Esophagus muscularis mucosa (tissue), 4 donors: ENCODE data around the gene IFT20. TPM values are rescaled to one million over a fixed set of nuclear protein-coding genes. Genes with fewer than 3 reads are reported as not detected.

Experiments used
- DNase-seq: peaks from one replicate; pipeline ENCODE4 v3.0.0-alpha.2; 2017; ENCODE audit errors: extremely low spot score
- H3K27ac ChIP-seq, 4 donors: fragments of 200-600 bp; sonication (generic); replicated peaks in 1 of 4; 1 replicate in 3 of 4; 2 replicates in 1 of 4; pipeline ENCODE4 v1.5.1; 2016 to 2019; ENCODE audit warnings: mild to moderate bottlenecking in 1 of 4
- H3K27me3 ChIP-seq, 4 donors: fragments of 200-600 bp; sonication (generic); one replicate each; pipeline versions ENCODE4 v1.5.1 to v1.6.0; 2016 to 2019
- H3K36me3 ChIP-seq, 4 donors: fragments of 200-600 bp; sonication (generic); one replicate each; pipeline ENCODE4 v1.5.1; 2016 to 2019
- H3K4me1 ChIP-seq, 4 donors: fragments of 200-600 bp; sonication (generic); one replicate each; pipeline ENCODE4 v1.5.1; 2016 to 2019
- H3K4me3 ChIP-seq, 4 donors: fragments of 200-600 bp; sonication (generic); 1 replicate in 2 of 4; 2 replicates in 2 of 4; pipeline ENCODE4 v1.5.1; 2016 to 2019; ENCODE audit warnings: mild to moderate bottlenecking in 4 of 4, moderate library complexity in 1 of 4
- H3K9me3 ChIP-seq, 4 donors: fragments of 200-600 bp; sonication (generic); 1 replicate in 3 of 4; 2 replicates in 1 of 4; pipeline ENCODE4 v1.5.1; 2016 to 2019
- CTCF ChIP-seq, 3 experiments: fragments of 200-600 bp in 2 of 3; fragments of 450-650 bp in 1 of 3; sonication (generic) in 2 of 3; IDR thresholded peaks; one replicate each; pipeline ENCODE4 v1.5.1; 2017 to 2019; ENCODE audit warnings: antibody characterized with exemption in 3 of 3, mild to moderate bottlenecking in 2 of 3, moderate library complexity in 1 of 3
- EP300 ChIP-seq: sonication (generic); formaldehyde crosslinking; IDR thresholded peaks from one replicate; pipeline ENCODE4 v1.6.1; 2017; ENCODE audit warnings: antibody characterized with exemption
- POLR2A ChIP-seq: fragments of 450-650 bp; IDR thresholded peaks from one replicate; pipeline ENCODE4 v1.6.1; 2017; ENCODE audit warnings: antibody characterized with exemption, moderate library complexity, mild to moderate bottlenecking, low read depth
- POLR2AphosphoS5 ChIP-seq, 2 donors: sonication (generic); formaldehyde crosslinking; IDR thresholded peaks; one replicate each; pipeline ENCODE4 v1.6.1; 2017; ENCODE audit warnings: antibody characterized with exemption in 2 of 2
- WGBS: methylation state at CpG from one replicate; pipeline ENCODE4 v1.1.5; 2018; 5-methylcytosine and 5-hydroxymethylcytosine counted together
- intact Hi-C: fragments of 100-400 bp; cut with DNase I; formaldehyde crosslinking; loops from one replicate; pipeline ENCODE4 v1.15.1; 2023
- total RNA-seq, 4 donors: library from RNA; depleted of rRNA; stranded (reverse); fragments of >200 nt; gene quantifications; one replicate each; pipeline versions ENCODE4 v1.1.0 to v1.2.1, GENCODE V29; 2016

Gene IFT20
- total RNA-seq, 4 donors from 2014 or later, result 41.3 to 63.5 (median 47.0) TPM

DNA sequence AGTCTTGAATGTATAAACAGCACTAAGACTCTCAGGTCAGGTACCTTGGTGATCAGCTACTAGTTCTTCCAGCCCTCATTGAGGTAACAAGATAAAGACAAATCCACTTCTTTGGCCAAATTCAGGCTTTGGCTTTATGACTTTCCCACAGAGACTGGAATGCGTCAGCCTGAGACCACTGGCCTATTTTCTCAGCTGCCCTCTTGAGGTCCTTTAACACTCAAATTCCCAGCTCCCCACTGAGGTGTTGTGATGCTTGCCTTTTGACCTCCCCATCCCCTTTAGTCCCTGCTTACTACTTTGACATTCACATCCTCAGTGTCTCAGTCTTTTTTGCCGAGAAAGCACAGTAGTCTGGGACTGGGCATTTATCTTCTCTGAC is 10.9 kb upstream of the IFT20 start:
- no peak for TF ChIP-seq CTCF (IDR thresholded peaks at IDR 0.05)
- no peak for TF ChIP-seq EP300
- no peak for TF ChIP-seq POLR2AphosphoS5 (IDR thresholded peaks at IDR 0.05)
- no peak for TF ChIP-seq POLR2A

GRCh38 chr17:28345419-28346198 is 10.3 kb upstream of the IFT20 start:
- no peak for DNase-seq
- 81% methylated on average over 9 of the region's 13 CpGs for WGBS
- intact Hi-C loops, result no loop called here

More for the DNA sequence above, 10.9 kb upstream of the IFT20 start:
- Histone ChIP-seq H3K4me3 (no peak overlapping the region), H3K27ac (no peak overlapping the region), H3K4me1 (peaks cover 9 to 17% (median 12%) of the 10 kb centered on the region in 4 donors), H3K27me3 (no peaks in the 10 kb centered on the region), H3K36me3 (peaks cover 60 to 100% (median 98%) of the 10 kb centered on the region in 4 donors), H3K9me3 (no peaks in the 10 kb centered on the region)
- no peak for DNase-seq
- WGBS, result 74% methylated on average over 2 of the region's 2 CpGs
- intact Hi-C loops, result no loop called here

GRCh38 chr17:28344435-28344901 is 9.2 kb upstream of the IFT20 start:
- Histone ChIP-seq H3K36me3 (peaks cover 66 to 100% (median 99%) of the 10 kb centered on the region in 4 donors), H3K4me3 (no peak overlapping the region), H3K27ac (no peak overlapping the region), H3K9me3 (no peaks in the 10 kb centered on the region), H3K27me3 (no peaks in the 10 kb centered on the region), H3K4me1 (peaks cover 9 to 28% (median 20%) of the 10 kb centered on the region in 4 donors)
- intact Hi-C loops, result no loop called here
- TF ChIP-seq POLR2A (no peak), EP300 (no peak), POLR2AphosphoS5 (IDR thresholded peaks at IDR 0.05) (no peak), CTCF (IDR thresholded peaks at IDR 0.05) (no peak)
- 83% methylated on average over 9 of the region's 19 CpGs for WGBS
- no peak for DNase-seq

More at GRCh38 chr17:28345419-28346198, 10.3 kb upstream of the IFT20 start:
- Histone ChIP-seq H3K36me3 (peaks cover 60 to 100% (median 98%) of the 10 kb centered on the region in 4 donors), H3K4me1 (peaks cover 9 to 17% (median 12%) of the 10 kb centered on the region in 4 donors), H3K9me3 (no peaks in the 10 kb centered on the region), H3K27ac (no peak overlapping the region), H3K4me3 (no peak overlapping the region), H3K27me3 (no peaks in the 10 kb centered on the region)
- TF ChIP-seq POLR2AphosphoS5 (IDR thresholded peaks at IDR 0.05) (no peak), EP300 (no peak), CTCF (IDR thresholded peaks at IDR 0.05) (no peak), POLR2A (no peak)

GRCh38 chr17:28344011-28344410 is 8.7 kb upstream of the IFT20 start:
- Histone ChIP-seq H3K4me3 (no peak overlapping the region), H3K9me3 (no peaks in the 10 kb centered on the region), H3K36me3 (peaks cover 67 to 99% (median 98%) of the 10 kb centered on the region in 4 donors), H3K27me3 (no peaks in the 10 kb centered on the region), H3K27ac (no peak overlapping the region), H3K4me1 (peaks cover 14 to 33% (median 24%) of the 10 kb centered on the region in 4 donors)
- 85% methylated on average over 9 of the region's 9 CpGs for WGBS
- no peak for DNase-seq
- intact Hi-C loops, result no loop called here
- TF ChIP-seq POLR2AphosphoS5 (IDR thresholded peaks at IDR 0.05), result no peak
- TF ChIP-seq EP300, result no peak
- no peak for TF ChIP-seq CTCF (IDR thresholded peaks at IDR 0.05)
- no peak for TF ChIP-seq POLR2A
